B cell (primary cell): ENCODE results near the gene TSKS.

Experiments used
- EZH2 ChIP-seq: IDR thresholded peaks from 2 replicates; pipeline ENCODE4 v1.6.1; 2012; ENCODE audit warnings: borderline replicate concordance, low read depth, mild to moderate bottlenecking, moderate library complexity, low read length; ENCODE audit not compliant: insufficient read depth, poor library complexity, severe bottlenecking
- TF ChIP-seq, protein P1 (sequence below): fragments of 200-600 bp; IDR thresholded peaks from one replicate; pipeline ENCODE4 v1.8.0; 2022; ENCODE audit warnings: antibody characterized with exemption, mild to moderate bottlenecking

DNA sequence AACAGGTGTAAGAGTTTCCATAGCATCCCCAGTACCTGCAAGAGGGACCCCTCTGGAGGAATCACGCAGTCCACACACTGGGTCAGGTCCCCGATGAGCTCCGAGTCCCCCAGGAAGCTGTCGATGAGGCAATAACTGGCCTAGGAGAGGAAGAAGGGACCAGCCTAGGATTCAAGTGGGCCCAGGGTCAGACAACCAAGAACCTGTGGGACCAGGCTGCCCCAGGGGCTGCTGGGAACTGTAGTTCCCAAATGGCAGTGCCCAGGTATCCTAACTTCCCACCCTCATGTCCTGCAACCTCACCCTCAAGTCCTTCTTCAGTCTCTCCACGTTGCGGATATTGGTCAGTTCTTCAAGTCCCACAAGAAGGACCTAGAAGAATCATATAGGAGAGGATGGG, 48.2 kb upstream of the TSKS start:
- TF ChIP-seq, protein P1, sequence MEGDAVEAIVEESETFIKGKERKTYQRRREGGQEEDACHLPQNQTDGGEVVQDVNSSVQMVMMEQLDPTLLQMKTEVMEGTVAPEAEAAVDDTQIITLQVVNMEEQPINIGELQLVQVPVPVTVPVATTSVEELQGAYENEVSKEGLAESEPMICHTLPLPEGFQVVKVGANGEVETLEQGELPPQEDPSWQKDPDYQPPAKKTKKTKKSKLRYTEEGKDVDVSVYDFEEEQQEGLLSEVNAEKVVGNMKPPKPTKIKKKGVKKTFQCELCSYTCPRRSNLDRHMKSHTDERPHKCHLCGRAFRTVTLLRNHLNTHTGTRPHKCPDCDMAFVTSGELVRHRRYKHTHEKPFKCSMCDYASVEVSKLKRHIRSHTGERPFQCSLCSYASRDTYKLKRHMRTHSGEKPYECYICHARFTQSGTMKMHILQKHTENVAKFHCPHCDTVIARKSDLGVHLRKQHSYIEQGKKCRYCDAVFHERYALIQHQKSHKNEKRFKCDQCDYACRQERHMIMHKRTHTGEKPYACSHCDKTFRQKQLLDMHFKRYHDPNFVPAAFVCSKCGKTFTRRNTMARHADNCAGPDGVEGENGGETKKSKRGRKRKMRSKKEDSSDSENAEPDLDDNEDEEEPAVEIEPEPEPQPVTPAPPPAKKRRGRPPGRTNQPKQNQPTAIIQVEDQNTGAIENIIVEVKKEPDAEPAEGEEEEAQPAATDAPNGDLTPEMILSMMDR, result no peak
- no peak for TF ChIP-seq EZH2
